Neuron (in vitro differentiated cells): Measurements from ENCODE around the gene LCA5L.
A peak's percentile ranks its signal among the peaks of the same experiment; 100 is the strongest.
"Not testable (repeated sequence)": the region's sequence is repeated elsewhere in the genome, so short reads cannot be mapped to it uniquely, and the experiment has no call there.

Source experiments
- H2AFZ ChIP-seq: one replicate; pipeline ENCODE4 v1.6.1; 2013; ENCODE audit warnings: low read depth, mild to moderate bottlenecking, inconsistent platforms, low read length, moderate library complexity
- H3K27me3 ChIP-seq: one replicate; pipeline ENCODE4 v1.6.1; 2013; ENCODE audit warnings: low read length; ENCODE audit not compliant: insufficient read depth
- H3K36me3 ChIP-seq: one replicate; pipeline ENCODE4 v1.6.1; 2013; ENCODE audit warnings: low read length; ENCODE audit not compliant: insufficient read depth
- H3K4me1 ChIP-seq: one replicate; pipeline ENCODE4 v1.6.1; 2013; ENCODE audit warnings: low read length; ENCODE audit not compliant: insufficient read depth
- H3K4me3 ChIP-seq: 2 replicates; pipeline ENCODE4 v1.5.1; 2013; ENCODE audit warnings: mild to moderate bottlenecking, low read length, moderate library complexity
- H3K9me3 ChIP-seq: one replicate; pipeline ENCODE4 v1.6.1; 2013; ENCODE audit warnings: low read length

Gene LCA5L

DNA sequence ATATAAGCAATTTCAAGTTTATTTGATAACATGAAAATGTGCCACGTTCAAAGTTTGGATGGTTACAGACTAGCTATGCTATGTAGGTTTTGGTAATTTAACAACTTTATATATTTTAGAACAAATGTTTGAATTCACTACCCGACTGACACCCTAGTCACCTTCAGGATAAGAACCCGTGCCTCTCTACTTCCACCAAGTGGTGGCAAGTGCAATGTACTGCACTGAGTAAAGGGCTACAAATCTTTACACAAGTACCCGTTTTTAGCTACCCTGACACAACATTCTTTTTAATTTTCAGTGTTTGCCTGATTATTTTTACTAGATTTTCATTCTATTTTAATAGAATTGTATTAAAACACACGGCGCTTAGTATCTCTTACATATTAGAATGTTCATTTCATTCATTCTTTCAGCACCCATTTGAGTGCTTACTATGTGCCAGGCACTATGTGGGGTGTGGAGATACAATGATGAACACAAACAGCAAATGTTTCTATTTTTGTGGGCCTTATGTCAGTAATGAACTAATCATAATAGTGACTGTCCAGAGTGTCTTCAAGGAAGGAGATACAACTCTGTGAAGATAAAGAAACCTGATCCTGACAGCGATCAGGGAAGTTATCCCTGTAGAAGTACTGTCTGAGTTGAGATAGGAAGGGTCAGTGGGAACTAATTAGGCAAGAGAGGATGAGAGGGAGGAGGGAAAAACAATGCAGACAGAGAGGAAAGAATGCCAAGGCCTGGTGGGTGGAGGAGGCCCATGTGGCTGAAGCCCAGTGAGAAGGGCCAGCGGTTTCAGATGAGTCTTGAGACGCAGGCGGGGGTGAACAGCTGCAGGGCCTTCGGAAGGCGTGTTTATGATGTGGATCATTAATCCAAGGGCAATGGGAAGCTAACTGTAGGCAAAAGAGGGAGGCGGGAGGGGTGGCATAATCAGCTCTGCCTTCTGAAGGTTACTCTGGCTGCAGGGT lies 3.8 kb downstream of the LCA5L start:
- Histone ChIP-seq H2AFZ (no peak overlapping the region), H3K4me3 (no peak overlapping the region), H3K36me3 (no peaks in the 10 kb centered on the region), H3K9me3 (no peaks in the 10 kb centered on the region), H3K27me3 (no peaks in the 10 kb centered on the region), H3K4me1 (peaks cover 12% of the 10 kb centered on the region)

- no peak overlapping the region for H3K4me3 ChIP-seq
These were observed 6.3 kb downstream of the LCA5L start for GRCh38 chr21:39439232-39439631.

GRCh38 chr21:39434950-39435349 lies 10.6 kb downstream of the LCA5L start:
- Histone ChIP-seq H3K36me3 (no peaks in the 10 kb centered on the region), H3K27me3 (no peaks in the 10 kb centered on the region), H3K4me3 (no peak overlapping the region), H2AFZ (no peak overlapping the region), H3K9me3 (no peaks in the 10 kb centered on the region), H3K4me1 (peaks cover 9% of the 10 kb centered on the region)

More at GRCh38 chr21:39439232-39439631, 6.3 kb downstream of the LCA5L start:
- Histone ChIP-seq H3K4me1 (no peaks in the 10 kb centered on the region), H3K27me3 (no peaks in the 10 kb centered on the region), H2AFZ (no peak overlapping the region), H3K9me3 (no peaks in the 10 kb centered on the region), H3K36me3 (no peaks in the 10 kb centered on the region)

GRCh38 chr21:39430954-39431353 lies 14.6 kb downstream of the LCA5L start:
- no peaks in the 10 kb centered on the region for H3K9me3 ChIP-seq
- peaks cover 10% of the 10 kb centered on the region for H3K4me1 ChIP-seq
- H2AFZ ChIP-seq, result no peak overlapping the region
- H3K4me3 ChIP-seq, result no peak overlapping the region
- no peaks in the 10 kb centered on the region for H3K27me3 ChIP-seq
- H3K36me3 ChIP-seq, result no peaks in the 10 kb centered on the region

DNA sequence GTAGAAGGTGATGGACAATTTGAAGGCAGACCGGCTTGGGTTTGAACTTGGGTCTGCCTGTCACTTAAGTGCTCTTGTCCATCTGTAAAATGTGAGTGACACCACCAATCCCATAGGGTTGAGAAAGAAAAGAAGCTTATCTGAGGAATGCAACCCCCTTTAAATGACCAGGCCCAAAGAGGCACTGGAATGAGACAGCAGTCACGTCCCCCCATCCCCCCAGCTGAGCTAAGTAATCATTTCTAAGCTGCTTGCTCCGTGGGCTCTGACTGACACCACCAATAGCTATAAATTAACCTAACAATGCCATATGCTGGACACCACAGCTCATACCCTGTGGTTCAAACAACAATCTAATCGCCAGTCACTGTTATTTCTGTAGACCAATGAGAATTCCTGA lies 15.1 kb downstream of the LCA5L start:
- no peaks in the 10 kb centered on the region for H3K36me3 ChIP-seq
- no peaks in the 10 kb centered on the region for H3K27me3 ChIP-seq
- H2AFZ ChIP-seq, result no peak overlapping the region
- H3K4me1 ChIP-seq, result peaks cover 10% of the 10 kb centered on the region
- no peak overlapping the region for H3K4me3 ChIP-seq
- no peaks in the 10 kb centered on the region for H3K9me3 ChIP-seq

DNA sequence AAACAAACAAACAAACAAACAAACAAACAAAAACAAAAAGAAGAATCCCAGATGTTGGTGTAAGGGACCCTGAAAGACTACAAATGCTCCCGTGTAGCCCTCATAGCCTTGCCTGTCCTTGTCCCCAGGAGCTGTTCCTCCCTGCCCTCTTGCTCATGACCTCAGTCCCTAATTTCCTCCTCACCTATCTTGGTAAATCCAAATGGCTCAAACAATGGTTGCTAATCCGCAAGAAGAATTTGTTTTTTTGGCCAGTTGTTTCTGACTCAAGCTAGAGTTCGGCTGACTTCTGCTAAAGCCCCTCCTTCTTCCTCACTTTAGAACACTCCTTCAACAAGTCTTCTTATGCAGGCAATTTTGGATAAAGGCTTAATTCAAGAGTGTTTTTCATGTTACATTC lies 15.6 kb downstream of the LCA5L start:
- Histone ChIP-seq H2AFZ (no peak overlapping the region), H3K36me3 (no peaks in the 10 kb centered on the region), H3K4me3 (no peak overlapping the region), H3K9me3 (no peaks in the 10 kb centered on the region), H3K27me3 (no peaks in the 10 kb centered on the region), H3K4me1 (peaks cover 10% of the 10 kb centered on the region)

DNA sequence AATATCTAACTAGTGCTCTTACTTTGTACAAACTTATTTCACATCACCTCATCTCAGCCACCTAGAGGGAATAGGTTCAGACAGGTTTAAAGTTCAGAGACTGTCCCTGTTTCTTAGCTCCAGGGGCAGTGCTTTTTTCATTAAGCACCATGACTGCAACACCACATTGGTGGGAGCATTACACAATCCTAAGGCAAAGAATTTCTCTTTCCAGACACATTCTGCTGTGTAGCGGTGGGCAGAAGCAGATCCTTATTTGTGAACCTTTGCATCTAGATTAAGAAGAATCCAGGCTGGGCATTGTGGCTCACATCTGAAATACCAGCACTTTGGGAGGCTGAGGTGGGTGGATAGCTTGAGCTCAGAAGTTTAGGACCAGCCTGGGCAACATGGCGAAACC lies 16.1 kb downstream of the LCA5L start:
- no peak overlapping the region for H3K4me3 ChIP-seq
- H2AFZ ChIP-seq, result no peak overlapping the region
- peaks cover 10% of the 10 kb centered on the region for H3K4me1 ChIP-seq
- no peaks in the 10 kb centered on the region for H3K36me3 ChIP-seq
- H3K9me3 ChIP-seq, result no peaks in the 10 kb centered on the region
- no peaks in the 10 kb centered on the region for H3K27me3 ChIP-seq

- Histone ChIP-seq H3K4me3 (no peak overlapping the region), H3K27me3 (no peaks in the 10 kb centered on the region), H3K36me3 (no peaks in the 10 kb centered on the region)
These were observed 22.9 kb downstream of the LCA5L start for GRCh38 chr21:39422527-39423241.

DNA sequence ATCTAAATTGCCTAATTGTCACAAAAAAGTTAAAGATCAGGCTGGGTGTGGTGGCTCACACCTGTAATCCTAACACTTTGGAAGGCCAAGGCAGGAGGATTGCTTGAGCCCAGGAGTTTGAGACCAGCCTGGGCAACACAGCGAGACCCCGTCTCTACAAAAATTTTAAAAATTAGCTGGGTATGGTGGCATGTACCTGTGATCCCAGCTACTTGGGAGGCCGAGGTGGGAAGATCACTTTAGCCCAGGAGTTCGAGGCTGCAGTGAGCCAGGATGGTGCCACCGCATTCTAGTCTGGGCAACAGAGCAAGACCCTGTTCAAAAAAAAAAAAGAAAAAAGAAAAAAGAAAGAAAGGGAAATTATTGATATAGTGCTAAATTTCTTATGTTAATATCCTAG lies 26.4 kb downstream of the LCA5L start:
- not testable (repeated sequence) for H3K9me3 ChIP-seq, H2AFZ ChIP-seq, H3K4me3 ChIP-seq, H3K36me3 ChIP-seq, H3K27me3 ChIP-seq
- peaks cover 10% of the 10 kb centered on the region for H3K4me1 ChIP-seq

More at GRCh38 chr21:39422527-39423241, 22.9 kb downstream of the LCA5L start:
- Histone ChIP-seq H2AFZ (peak overlapping the region; percentile 13), H3K4me1 (peaks cover 10% of the 10 kb centered on the region), H3K9me3 (no peaks in the 10 kb centered on the region)

GRCh38 chr21:39406065-39406464 lies 39.5 kb downstream of the LCA5L start:
- Histone ChIP-seq H2AFZ (no peak overlapping the region), H3K27me3 (no peaks in the 10 kb centered on the region)

GRCh38 chr21:39400173-39400572 lies 45.4 kb downstream of the LCA5L start:
- Histone ChIP-seq H3K36me3 (peaks cover 14% of the 10 kb centered on the region), H2AFZ (no peak overlapping the region)

More at GRCh38 chr21:39406065-39406464, 39.5 kb downstream of the LCA5L start:
- Histone ChIP-seq H3K4me1 (no peaks in the 10 kb centered on the region), H3K9me3 (peaks cover 12% of the 10 kb centered on the region), H3K36me3 (peaks cover 2% of the 10 kb centered on the region), H3K4me3 (no peak overlapping the region)

GRCh38 chr21:39397646-39398385 lies 47.8 kb downstream of the LCA5L start:
- H2AFZ ChIP-seq, result no peak overlapping the region
- no peak overlapping the region for H3K4me3 ChIP-seq
- peaks cover 36% of the 10 kb centered on the region for H3K36me3 ChIP-seq
- no peaks in the 10 kb centered on the region for H3K9me3 ChIP-seq
- H3K4me1 ChIP-seq, result no peaks in the 10 kb centered on the region
- H3K27me3 ChIP-seq, result no peaks in the 10 kb centered on the region

More at GRCh38 chr21:39400173-39400572, 45.4 kb downstream of the LCA5L start:
- Histone ChIP-seq H3K4me3 (no peak overlapping the region), H3K9me3 (peaks cover 2% of the 10 kb centered on the region), H3K27me3 (no peaks in the 10 kb centered on the region), H3K4me1 (no peaks in the 10 kb centered on the region)

DNA sequence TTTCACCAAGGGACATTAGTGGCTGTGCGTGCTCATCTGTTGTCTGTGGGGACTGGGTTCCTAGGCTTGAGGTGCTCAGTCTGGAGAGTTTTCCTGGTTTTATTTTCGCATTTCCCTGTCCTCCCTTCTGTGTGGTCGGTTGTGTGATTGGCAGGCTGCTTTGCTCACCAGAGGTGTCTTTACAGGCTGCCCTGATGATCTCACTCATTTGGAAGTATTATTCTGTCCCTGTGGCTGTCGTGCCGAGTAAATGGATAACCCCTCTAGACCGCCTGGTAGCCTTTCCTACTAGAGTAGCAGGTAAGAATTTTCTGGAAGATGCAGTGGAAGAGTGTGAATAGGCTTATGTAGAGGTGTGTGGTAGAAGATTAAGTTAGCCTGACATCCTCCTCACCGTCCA lies 52.6 kb downstream of the LCA5L start:
- no peak overlapping the region for H2AFZ ChIP-seq
- H3K4me1 ChIP-seq, result peaks cover 5% of the 10 kb centered on the region
- no peaks in the 10 kb centered on the region for H3K27me3 ChIP-seq
- H3K4me3 ChIP-seq, result no peak overlapping the region
- H3K9me3 ChIP-seq, result no peaks in the 10 kb centered on the region
- H3K36me3 ChIP-seq, result peaks cover 52% of the 10 kb centered on the region
